HEK293T (cell line): ENCODE results near the gene ATPAF2.

Experiments used
- ARNT ChIP-seq: fragments of 450-650 bp; IDR thresholded peaks from 2 replicates; pipeline ENCODE4 v1.6.1; 2017; ENCODE audit warnings: mild to moderate bottlenecking
- BHLHE40 ChIP-seq: fragments of 450-650 bp; IDR thresholded peaks from 2 replicates; pipeline ENCODE4 v1.6.1; 2016; ENCODE audit warnings: mild to moderate bottlenecking, moderate library complexity, borderline replicate concordance
- CTBP1 ChIP-seq: fragments of 450-650 bp; IDR thresholded peaks from 2 replicates; pipeline ENCODE4 v1.6.1; 2016; ENCODE audit warnings: borderline replicate concordance
- ELF4 ChIP-seq: fragments of 450-650 bp; IDR thresholded peaks from 2 replicates; pipeline ENCODE4 v1.6.1; 2017; ENCODE audit warnings: antibody characterized with exemption
- FOXA1 ChIP-seq: fragments of 450-650 bp; IDR thresholded peaks from 2 replicates; pipeline ENCODE4 v1.6.1; 2016; ENCODE audit warnings: mild to moderate bottlenecking
- FOXK2 ChIP-seq: fragments of 450-650 bp; IDR thresholded peaks from 2 replicates; pipeline ENCODE4 v1.6.1; 2016; ENCODE audit warnings: mild to moderate bottlenecking
- FOXM1 ChIP-seq: fragments of 450-650 bp; IDR thresholded peaks from 2 replicates; pipeline ENCODE4 v1.6.1; 2017; ENCODE audit warnings: mild to moderate bottlenecking, borderline replicate concordance
- HDGF ChIP-seq: fragments of 450-650 bp; IDR thresholded peaks from 2 replicates; pipeline ENCODE4 v1.6.1; 2017; ENCODE audit warnings: antibody characterized with exemption, borderline replicate concordance
- L3MBTL2 ChIP-seq: fragments of 450-650 bp; conservative IDR thresholded peaks from 2 replicates; pipeline ENCODE4 v1.6.1; 2016; ENCODE audit warnings: mild to moderate bottlenecking
- LEF1 ChIP-seq: fragments of 450-650 bp; IDR thresholded peaks from 2 replicates; pipeline ENCODE4 v1.6.1; 2017; ENCODE audit warnings: mild to moderate bottlenecking, borderline replicate concordance
- NFRKB ChIP-seq: fragments of 450-650 bp; IDR thresholded peaks from 2 replicates; pipeline ENCODE4 v1.6.1; 2016; ENCODE audit warnings: mild to moderate bottlenecking, moderate library complexity
- SUZ12 ChIP-seq: fragments of 450-650 bp; IDR thresholded peaks from 2 replicates; pipeline ENCODE4 v1.6.1; 2016; ENCODE audit warnings: mild to moderate bottlenecking
- TARDBP ChIP-seq: fragments of 450-650 bp; IDR thresholded peaks from 2 replicates; pipeline ENCODE4 v1.6.1; 2016
- TF ChIP-seq, protein P1 (sequence below): fragments of 450-650 bp; IDR thresholded peaks from 2 replicates; pipeline ENCODE4 v1.6.1; 2016

- TF ChIP-seq HDGF (no peak), CTBP1 (no peak), FOXK2 (no peak), BHLHE40 (no peak), LEF1 (no peak), FOXM1 (no peak), SUZ12 (no peak), ARNT (no peak), FOXA1 (no peak), ELF4 (no peak), NFRKB (no peak), TARDBP (no peak), L3MBTL2 (no peak)
- TF ChIP-seq, protein P1, sequence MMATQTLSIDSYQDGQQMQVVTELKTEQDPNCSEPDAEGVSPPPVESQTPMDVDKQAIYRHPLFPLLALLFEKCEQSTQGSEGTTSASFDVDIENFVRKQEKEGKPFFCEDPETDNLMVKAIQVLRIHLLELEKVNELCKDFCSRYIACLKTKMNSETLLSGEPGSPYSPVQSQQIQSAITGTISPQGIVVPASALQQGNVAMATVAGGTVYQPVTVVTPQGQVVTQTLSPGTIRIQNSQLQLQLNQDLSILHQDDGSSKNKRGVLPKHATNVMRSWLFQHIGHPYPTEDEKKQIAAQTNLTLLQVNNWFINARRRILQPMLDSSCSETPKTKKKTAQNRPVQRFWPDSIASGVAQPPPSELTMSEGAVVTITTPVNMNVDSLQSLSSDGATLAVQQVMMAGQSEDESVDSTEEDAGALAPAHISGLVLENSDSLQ: no peak
Observed at GRCh38 chr17:17982801-17983200, 56.2 kb downstream of the ATPAF2 start.
